ENCODE data around the gene NFYA. TPM values are rescaled to one million over a fixed set of nuclear protein-coding genes. Genes with fewer than 3 reads are reported as not detected.

The NFYA gene
- total RNA-seq, 1 experiment from 2014 or later, result 43.0 TPM

- Histone ChIP-seq H4K5ac (ENCODE audit: insufficient read length, low read depth, low read length) (no peak overlapping the region), H3K27me3 (ENCODE audit: insufficient read depth, low read length) (no peaks in the 10 kb centered on the region), H4K8ac (replicated peaks; ENCODE audit: insufficient read length, low read depth, low read length) (no peak overlapping the region), H2BK120ac (ENCODE audit: low read depth, low read length, poor library complexity, severe bottlenecking) (no peak overlapping the region), H3K23me2 (ENCODE audit: insufficient read length, low read depth, low read length, poor library complexity, severe bottlenecking) (no peaks in the 10 kb centered on the region), H4K20me1 (ENCODE audit: control insufficient read depth, insufficient read depth, insufficient read length) (no peaks in the 10 kb centered on the region), H2AFZ (ENCODE audit: low read length) (no peak overlapping the region), H3K9me3 (ENCODE audit: control insufficient read depth, low read depth, low read length) (no peaks in the 10 kb centered on the region), H3K56ac (ENCODE audit: insufficient read length, low read depth, low read length) (no peak overlapping the region), H3K4me2 (ENCODE audit: insufficient read depth, insufficient read length, low read length) (no peak overlapping the region), H3K79me2 (ENCODE audit: insufficient read depth, low read length) (no peaks in the 10 kb centered on the region), H2BK15ac (ENCODE audit: low read depth, low read length) (no peak overlapping the region), H3K4ac (ENCODE audit: low read depth, low read length) (no peak overlapping the region), H3K4me1 (ENCODE audit: insufficient read depth, low read length) (no peaks in the 10 kb centered on the region), H3K23ac (ENCODE audit: insufficient read length, low read depth, low read length) (no peak overlapping the region), H3K9ac (ENCODE audit: extremely low read depth, insufficient read length, low read length) (no peak overlapping the region), H4K91ac (ENCODE audit: insufficient read length, low read depth, low read length) (no peak overlapping the region), H3T11ph (ENCODE audit: low read length) (no peak overlapping the region), H2BK5ac (ENCODE audit: insufficient read length, low read length) (no peak overlapping the region), H3K27ac (ENCODE audit: insufficient read length, low read depth, low read length) (no peak overlapping the region), H2BK20ac (ENCODE audit: low read depth, low read length, poor library complexity, severe bottlenecking) (no peak overlapping the region), H2AK5ac (ENCODE audit: insufficient read length, low read length) (no peak overlapping the region), H3K18ac (ENCODE audit: insufficient read length, low read depth, low read length) (no peak overlapping the region), H3K14ac (ENCODE audit: insufficient read depth, low read length) (no peak overlapping the region), H3K79me1 (ENCODE audit: insufficient read depth, low read depth, low read length, poor library complexity, severe bottlenecking) (no peaks in the 10 kb centered on the region), H2BK12ac (ENCODE audit: insufficient read length, low read depth, low read length) (no peak overlapping the region)
- Mint-ChIP-seq H3K27ac (no peak overlapping the region), H3K9me3 (no peaks in the 10 kb centered on the region; a peak in 1 of 5 replicates), H3K4me3 (no peak overlapping the region), H3K4me1 (peaks cover 12 to 13% of the 10 kb centered on the region in 2 experiments), H3K27me3 (ENCODE audit: low read depth) (no peaks in the 10 kb centered on the region), H3K36me3 (ENCODE audit: insufficient read depth in 1 of 3, low read depth in 3 of 3) (no peaks in the 10 kb centered on the region)
- no CpG with 5 or more reads among the region's 3 CpGs for WGBS (ENCODE audit: extremely low coverage, insufficient read length, low lambda C conversion rate)
- no peak for TF ChIP-seq CTCF (conservative IDR thresholded peaks at IDR 0.05)
- DNase-seq, result no peak
Measured at GRCh38 chr6:41036186-41036585, 36.6 kb upstream of the NFYA start.

Measured in H9 (cell line).